ENCODE measurements around the gene IL17RC.
"Not testable (repeated sequence)": the region's sequence is repeated elsewhere in the genome, so short reads cannot be mapped to it uniquely, and the experiment has no call there.

IL17RC gene

GRCh38 chr3:9890249-9891071, 26.4 kb upstream of the IL17RC start, which contains the start of gene JAGN1:
TSS of gene JAGN1 (plus strand) at chr3:9890610. CDS start at chr3:9890723, 113 bp downstream.
- peak within 1 kb of the TSS; percentile 91 to 98 (median 97) for H3K27ac Mint-ChIP-seq
- peak within 1 kb of the TSS; percentile 99 for H3K4me3 Mint-ChIP-seq
- no peaks in the 10 kb centered on the region for H3K27me3 Mint-ChIP-seq (ENCODE audit: low read depth)
- TF ChIP-seq CTCF (IDR thresholded peaks at IDR 0.05; ENCODE audit: unreplicated experiment in 3 of 3) = no peak
- peaks cover 32% of the 10 kb centered on the region for H3K4me1 Mint-ChIP-seq
- H3K9me3 Mint-ChIP-seq = no peaks in the 10 kb centered on the region
- peaks cover 29% of the 10 kb centered on the region for H3K36me3 Mint-ChIP-seq (ENCODE audit: low read depth)

GRCh38 chr3:9891072-9891622, 25.8 kb upstream of the IL17RC start:
- no peaks in the 10 kb centered on the region for H3K9me3 Mint-ChIP-seq
- TF ChIP-seq CTCF (IDR thresholded peaks at IDR 0.05; ENCODE audit: unreplicated experiment in 3 of 3) = no peak
- H3K27me3 Mint-ChIP-seq (ENCODE audit: low read depth) = no peaks in the 10 kb centered on the region
- peak overlapping the region; percentile 99 for H3K4me3 Mint-ChIP-seq
- H3K4me1 Mint-ChIP-seq = peaks cover 32% of the 10 kb centered on the region
- H3K36me3 Mint-ChIP-seq (ENCODE audit: low read depth) = peaks cover 33% of the 10 kb centered on the region
- H3K27ac Mint-ChIP-seq = peak overlapping the region; percentile 91 to 98 (median 97)

DNA sequence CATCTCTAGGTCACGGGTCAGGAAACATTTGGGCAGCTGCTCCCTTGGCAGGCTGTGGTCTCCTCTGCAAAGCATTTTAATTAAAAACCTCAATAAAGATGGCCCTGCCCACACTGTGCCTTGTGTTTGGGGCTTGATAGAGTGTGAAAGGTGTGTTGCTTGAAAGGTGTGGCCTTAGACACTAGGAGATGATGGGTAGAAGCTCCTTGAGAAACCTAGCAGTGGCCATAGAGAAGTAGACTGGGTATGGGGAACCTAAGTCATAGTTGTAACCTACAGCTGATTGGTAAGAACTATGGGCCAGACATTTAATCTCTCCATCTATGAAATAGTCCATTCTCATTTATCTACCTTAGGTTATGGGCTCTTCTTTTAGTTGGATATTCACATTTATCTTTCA, 23.2 kb upstream of the IL17RC start:
- Mint-ChIP-seq H3K27ac (no peak overlapping the region), H3K9me3 (no peaks in the 10 kb centered on the region), H3K4me1 (peaks cover 47% of the 10 kb centered on the region), H3K36me3 (ENCODE audit: low read depth) (peaks cover 33% of the 10 kb centered on the region), H3K27me3 (ENCODE audit: low read depth) (no peaks in the 10 kb centered on the region), H3K4me3 (peak overlapping the region; percentile 20 to 46 (median 29))
- TF ChIP-seq CTCF (IDR thresholded peaks at IDR 0.05; ENCODE audit: unreplicated experiment in 3 of 3) = no peak

GRCh38 chr3:9895715-9896114, 21.2 kb upstream of the IL17RC start:
- not testable (repeated sequence) for H3K27me3 Mint-ChIP-seq (ENCODE audit: low read depth); H3K4me3 Mint-ChIP-seq; H3K9me3 Mint-ChIP-seq
- Mint-ChIP-seq H3K27ac (peak overlapping the region in 2 of 3 experiments; percentile 31 to 73), H3K36me3 (ENCODE audit: low read depth) (peaks cover 30% of the 10 kb centered on the region), H3K4me1 (peaks cover 55% of the 10 kb centered on the region)

GRCh38 chr3:9896755-9897407, 20.0 kb upstream of the IL17RC start:
- peaks cover 30% of the 10 kb centered on the region for H3K36me3 Mint-ChIP-seq (ENCODE audit: low read depth)
- not testable (repeated sequence) for H3K27me3 Mint-ChIP-seq (ENCODE audit: low read depth); H3K9me3 Mint-ChIP-seq; H3K4me3 Mint-ChIP-seq
- H3K27ac Mint-ChIP-seq = peak overlapping the region; percentile 84 to 89 (median 88)
- peaks cover 46% of the 10 kb centered on the region for H3K4me1 Mint-ChIP-seq

DNA sequence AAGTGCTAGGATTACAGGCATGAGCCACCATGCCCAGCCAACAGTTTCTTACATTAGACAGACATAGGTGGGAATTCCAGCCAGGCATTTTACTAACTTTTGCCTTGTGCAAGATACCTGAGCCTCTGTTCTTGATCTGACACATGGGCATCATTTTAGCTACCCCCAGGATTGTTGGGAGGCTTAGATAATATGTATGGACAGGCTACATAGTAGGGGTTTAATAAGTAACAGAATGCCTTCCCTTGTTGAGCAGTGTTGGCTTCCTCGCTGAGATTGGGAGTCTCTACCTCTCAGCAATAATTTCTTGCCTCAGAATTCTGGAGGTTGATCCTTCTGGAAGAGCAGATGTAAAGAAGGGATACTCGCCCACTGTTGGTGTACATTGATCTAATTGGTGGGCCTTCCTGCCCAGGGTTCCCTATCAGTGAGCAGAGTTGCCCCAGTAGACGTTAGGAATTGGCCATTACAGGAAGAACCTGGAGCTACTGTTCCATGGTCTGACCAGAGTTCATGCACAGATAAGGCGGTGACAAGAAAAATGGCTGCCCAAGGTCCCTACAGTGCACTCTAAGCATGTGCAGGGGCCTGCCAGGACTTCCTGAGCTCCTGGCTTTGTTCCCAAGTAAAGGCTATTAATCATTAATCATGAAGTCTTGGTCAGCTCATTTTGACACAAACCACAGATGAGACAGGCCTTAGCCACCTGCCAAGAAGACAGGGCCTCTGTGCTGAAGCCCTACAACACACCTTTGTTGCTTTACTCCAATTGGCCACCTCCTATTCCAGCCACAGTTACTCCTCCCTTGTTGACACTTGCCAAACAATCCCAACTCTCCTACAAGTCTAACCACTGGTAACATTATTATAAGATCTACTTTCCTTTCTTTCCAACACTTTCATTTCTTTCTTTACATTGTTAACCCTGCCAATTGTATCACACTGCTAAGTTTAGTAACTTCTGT, 19.2 kb upstream of the IL17RC start:
- peaks cover 40% of the 10 kb centered on the region for H3K4me1 Mint-ChIP-seq
- H3K27me3 Mint-ChIP-seq (ENCODE audit: low read depth) = no peaks in the 10 kb centered on the region
- H3K4me3 Mint-ChIP-seq = peak overlapping the region in 1 of 3 experiments; percentile 2
- no peak for TF ChIP-seq CTCF (IDR thresholded peaks at IDR 0.05; ENCODE audit: unreplicated experiment in 3 of 3)
- H3K9me3 Mint-ChIP-seq = no peaks in the 10 kb centered on the region
- H3K36me3 Mint-ChIP-seq (ENCODE audit: low read depth) = peaks cover 25% of the 10 kb centered on the region
- peak overlapping the region; percentile 84 to 89 (median 88) for H3K27ac Mint-ChIP-seq

All from nephron (organoid).